IMR-90 (cell line): Measurements from ENCODE around the gene POLR2C. TPM values are rescaled to one million over a fixed set of nuclear protein-coding genes. Genes with fewer than 3 reads are reported as not detected.

Experiments
- ATAC-seq: fragments of 200-7000 bp; cut with Tn5 transposase; 2 replicates; pipeline ENCODE4 v1.9.1; 2020; ENCODE audit warnings: low read depth, mild to moderate bottlenecking, moderate library complexity
- Bru-seq: library from RNA; stranded (reverse); fragments of 400-500 nt; gene quantifications from one replicate; lab custom pipeline; 2021; lab: Mats Ljungman, UMichigan
- BruChase-seq, 2 experiments: library from RNA; stranded (reverse); fragments of 400-500 nt; gene quantifications; one replicate each; lab custom pipeline; 2021; lab: Mats Ljungman, UMichigan
- BruUV-seq: library from RNA; stranded (reverse); fragments of 400-500 nt; replicated peaks from 2 replicates; lab custom pipeline; 2021; lab: Mats Ljungman, UMichigan
- CTCF ChIA-PET: fragments of 300-600 bp; formaldehyde crosslinking; extraction: SDS; loops from one replicate; lab custom pipeline; 2021; ENCODE audit warnings: antibody characterized with exemption; lab: Yijun Ruan, JAX
- POLR2A ChIA-PET: fragments of 300-600 bp; sonication (Branson Sonifier 250); formaldehyde crosslinking; loops from one replicate; lab custom pipeline; 2022; ENCODE audit warnings: antibody characterized with exemption; ENCODE audit not compliant: unreplicated experiment; lab: Charles Lee
- DNase-seq: peaks from one replicate; pipeline ENCODE4 v3.0.0; 2013
- H2AFZ ChIP-seq: replicated peaks from 2 replicates; pipeline ENCODE3; 2013; ENCODE audit warnings: low read length, mild to moderate bottlenecking; ENCODE audit not compliant: poor library complexity
- H2AK5ac ChIP-seq: 2 replicates; pipeline ENCODE4 v1.6.1; 2013; ENCODE audit warnings: low read depth, low read length, inconsistent platforms
- H2AK9ac ChIP-seq: replicated peaks from 2 replicates; pipeline ENCODE3; 2013; ENCODE audit warnings: mild to moderate bottlenecking, low read depth, low read length, moderate library complexity; ENCODE audit not compliant: poor library complexity
- H2BK120ac ChIP-seq: 2 replicates; pipeline ENCODE4 v1.6.1; 2013; ENCODE audit warnings: low read depth, low read length, inconsistent platforms
- H2BK15ac ChIP-seq: 3 replicates; pipeline ENCODE4 v1.6.1; 2013; ENCODE audit warnings: low read depth, low read length, inconsistent platforms
- H2BK20ac ChIP-seq: 2 replicates; pipeline ENCODE4 v1.6.1; 2013; ENCODE audit warnings: low read depth, mild to moderate bottlenecking, inconsistent platforms, low read length, moderate library complexity
- H2BK5ac ChIP-seq: 2 replicates; pipeline ENCODE4 v1.6.1; 2013; ENCODE audit warnings: mild to moderate bottlenecking, low read depth, low read length, inconsistent platforms; ENCODE audit not compliant: poor library complexity, severe bottlenecking
- H3K14ac ChIP-seq: replicated peaks from 2 replicates; pipeline ENCODE4 v1.6.1; 2013; ENCODE audit warnings: low read depth, low read length, inconsistent platforms
- H3K18ac ChIP-seq: 2 replicates; pipeline ENCODE4 v1.6.1; 2013; ENCODE audit warnings: low read depth, low read length, control low read depth
- H3K23ac ChIP-seq: 2 replicates; pipeline ENCODE4 v1.6.1; 2013; ENCODE audit warnings: low read depth, low read length, inconsistent platforms
- H3K27ac ChIP-seq: 2 replicates; pipeline ENCODE4 v1.5.1; 2013; ENCODE audit warnings: mild to moderate bottlenecking, control low read depth, low read length; ENCODE audit not compliant: insufficient read depth
- H3K27me3 ChIP-seq: 2 replicates; pipeline ENCODE4 v1.6.1; 2013; ENCODE audit warnings: low read length; ENCODE audit not compliant: control insufficient read depth, insufficient read depth
- H3K36me3 ChIP-seq: 2 replicates; pipeline ENCODE4 v1.6.1; 2013; ENCODE audit warnings: low read length, mixed read lengths; ENCODE audit not compliant: control insufficient read depth, insufficient read depth
- H3K4ac ChIP-seq: 2 replicates; pipeline ENCODE4 v1.6.1; 2013; ENCODE audit warnings: low read depth, low read length, inconsistent platforms
- H3K4me1 ChIP-seq: 2 replicates; pipeline ENCODE4 v1.6.1; 2013; ENCODE audit warnings: low read length, mixed read lengths; ENCODE audit not compliant: control insufficient read depth, insufficient read depth
- H3K4me2 ChIP-seq: 2 replicates; pipeline ENCODE4 v1.6.1; 2013; ENCODE audit warnings: low read depth, mild to moderate bottlenecking, control low read depth, low read length, moderate library complexity
- H3K4me3 ChIP-seq: 2 replicates; pipeline ENCODE4 v1.5.1; 2013; ENCODE audit warnings: low read depth, mild to moderate bottlenecking, control low read depth, low read length, moderate library complexity; ENCODE audit not compliant: insufficient read depth
- H3K56ac ChIP-seq: 2 replicates; pipeline ENCODE4 v1.6.1; 2013; ENCODE audit warnings: low read length, inconsistent platforms; ENCODE audit not compliant: insufficient read depth; ENCODE audit errors: extremely low read depth
- H3K79me1 ChIP-seq, 2 experiments: 2 replicates each; pipeline ENCODE4 v1.6.1; 2013; ENCODE audit warnings: low read length in 2 of 2, inconsistent platforms in 1 of 2, low read depth in 1 of 2
- H3K9ac ChIP-seq: 2 replicates; pipeline ENCODE4 v1.6.1; 2013; ENCODE audit warnings: low read depth, low read length, control low read depth
- H3K9me1 ChIP-seq: 2 replicates; pipeline ENCODE4 v1.6.1; 2013; ENCODE audit warnings: low read length, inconsistent platforms; ENCODE audit not compliant: insufficient read depth
- H3K9me3 ChIP-seq: 2 replicates; pipeline ENCODE4 v1.6.1; 2013; ENCODE audit warnings: low read length; ENCODE audit not compliant: control insufficient read depth, insufficient read depth
- H4K20me1 ChIP-seq: 2 replicates; pipeline ENCODE4 v1.6.1; 2013; ENCODE audit warnings: low read length, inconsistent platforms; ENCODE audit not compliant: insufficient read depth
- H4K5ac ChIP-seq: 2 replicates; pipeline ENCODE4 v1.6.1; 2013; ENCODE audit warnings: mild to moderate bottlenecking, low read depth, low read length, control low read depth
- H4K8ac ChIP-seq, 2 experiments: 2 replicates each; pipeline ENCODE4 v1.6.1; 2013; ENCODE audit warnings: low read depth in 2 of 2, low read length in 2 of 2, control low read depth in 1 of 2, inconsistent platforms in 1 of 2
- H4K91ac ChIP-seq: 2 replicates; pipeline ENCODE4 v1.6.1; 2013; ENCODE audit warnings: low read depth, low read length, inconsistent platforms; ENCODE audit not compliant: insufficient read depth
- BHLHE40 ChIP-seq: fragments of 150-350 bp; IDR thresholded peaks from 2 replicates; pipeline ENCODE4 v1.6.1; 2016; ENCODE audit warnings: mild to moderate bottlenecking, low read depth, low read length
- CEBPB ChIP-seq: IDR thresholded peaks from 2 replicates; pipeline ENCODE4 v1.6.1; 2012; ENCODE audit warnings: low read depth, low read length, improper control_type of control experiment
- CHD1 ChIP-seq: IDR thresholded peaks from 2 replicates; pipeline ENCODE4 v1.6.1; 2012; ENCODE audit warnings: low read depth, low read length, improper control_type of control experiment
- ELK1 ChIP-seq: fragments of 150-350 bp; IDR thresholded peaks from 2 replicates; pipeline ENCODE4 v1.6.1; 2016; ENCODE audit warnings: low read depth, mild to moderate bottlenecking, low read length, moderate library complexity, borderline replicate concordance
- FOS ChIP-seq: fragments of 150-350 bp; IDR thresholded peaks from 2 replicates; pipeline ENCODE4 v1.6.1; 2016; ENCODE audit warnings: low read depth, low read length
- MAFK ChIP-seq: IDR thresholded peaks from 2 replicates; pipeline ENCODE4 v1.6.1; 2012; ENCODE audit warnings: low read depth, low read length, improper control_type of control experiment
- MXI1 ChIP-seq: IDR thresholded peaks from 2 replicates; pipeline ENCODE4 v1.6.1; 2012; ENCODE audit warnings: low read depth, mild to moderate bottlenecking, low read length, moderate library complexity, borderline replicate concordance
- NFE2L2 ChIP-seq: fragments of 150-350 bp; IDR thresholded peaks from 2 replicates; pipeline ENCODE4 v1.6.1; 2016; ENCODE audit warnings: low read depth, mild to moderate bottlenecking, low read length
- POLR2A ChIP-seq: IDR thresholded peaks from 2 replicates; pipeline ENCODE4 v1.6.1; 2012; ENCODE audit warnings: mild to moderate bottlenecking, low read depth, low read length
- RAD21 ChIP-seq: IDR thresholded peaks from 2 replicates; pipeline ENCODE4 v1.6.1; 2012; ENCODE audit warnings: low read length, improper control_type of control experiment
- RCOR1 ChIP-seq: IDR thresholded peaks from 2 replicates; pipeline ENCODE4 v1.6.1; 2012; ENCODE audit warnings: mild to moderate bottlenecking, low read length, improper control_type of control experiment; ENCODE audit not compliant: insufficient replicate concordance
- RFX5 ChIP-seq: IDR thresholded peaks from 2 replicates; pipeline ENCODE4 v1.8.0; 2012; ENCODE audit warnings: low read depth, mild to moderate bottlenecking, low read length, moderate library complexity
- SMC3 ChIP-seq: fragments of 150-350 bp; IDR thresholded peaks from 2 replicates; pipeline ENCODE4 v1.6.1; 2016; ENCODE audit warnings: low read depth, mild to moderate bottlenecking, antibody characterized with exemption, low read length, moderate library complexity
- USF2 ChIP-seq: fragments of 150-350 bp; IDR thresholded peaks from 2 replicates; pipeline ENCODE4 v1.6.1; 2017; ENCODE audit warnings: mild to moderate bottlenecking, antibody characterized with exemption, low read length, low read depth
- WGBS, 2 experiments: methylation state at CpG; one replicate each; pipeline versions ENCODE4 v1.1.5 to v1.1.7; 2013; ENCODE audit warnings: missing lambda C conversion rate in 2 of 2; ENCODE audit not compliant: insufficient read length in 1 of 2; ENCODE audit errors: extremely low coverage in 2 of 2; 5-methylcytosine and 5-hydroxymethylcytosine counted together
- dilution Hi-C: fragments of 300-500 bp; cut with HindIII; formaldehyde crosslinking; loops from one replicate; pipeline ENCODE4 v1.14.3; 2018; ENCODE audit warnings: low sequenced_read_pairs; ENCODE audit not compliant: unreplicated experiment
- in situ Hi-C: fragments of 300-500 bp; cut with MboI; formaldehyde crosslinking; loops from 3 replicates; pipeline ENCODE4 v1.14.3; 2019; ENCODE audit warnings: low sequenced_read_pairs, inconsistent platforms, mixed read lengths
- intact Hi-C: fragments of 100-400 bp; cut with micrococcal nuclease; formaldehyde crosslinking; loops from 2 replicates; pipeline ENCODE4 v1.10.0; 2022
- long read RNA-seq: library from polyadenylated mRNA; unstranded; transcript quantifications from one replicate; pipeline ENCODE4 v2.0.0, GENCODE V29; 2021; ENCODE audit not compliant: unreplicated experiment
- polyA plus RNA-seq, 3 experiments: library from polyadenylated mRNA; depleted of rRNA; stranded (reverse); fragments of >200 nt; gene quantifications; 2 replicates each; pipeline ENCODE4 v1.2.3, GENCODE V29; 2012; ENCODE audit warnings: low replicate concordance in 1 of 3
- total RNA-seq: library from RNA; depleted of rRNA; stranded (reverse); fragments of >200 nt; gene quantifications from 2 replicates; pipeline ENCODE4 v1.2.3, GENCODE V29; 2012; rRNA removed

Gene POLR2C
- total RNA-seq (188 and 340 TPM in 2 replicates), polyA plus RNA-seq (2012; rRNA removed) (136 and 137 TPM in 2 replicates), Bru-seq, nascent RNA (percentile 79 among the genes with signal in this experiment), BruChase-seq, experiment 1, labeled RNA remaining after a 6-hour chase (percentile 70 among the genes with signal in this experiment), BruChase-seq, experiment 2, labeled RNA remaining after a 2-hour chase (percentile 67 among the genes with signal in this experiment)
- polyA plus RNA-seq (2012; cell fraction: cytosol; rRNA removed) = 149 and 181 TPM in 2 replicates
- polyA plus RNA-seq (2012; cell fraction: nucleus; rRNA removed; ENCODE audit: low replicate concordance) = 110 and 114 TPM in 2 replicates
- long read RNA-seq, transcript POLR2C-201 (9 exons, 2,057 nt) = major isoform, 30 of 46 reads
- long read RNA-seq, partial matches to known transcripts = 8 of 46 reads
- long read RNA-seq, other reads (novel, unspliced or antisense) = 8 of 46 reads

- ChIA-PET POLR2A (no interaction called here), CTCF (interaction anchor here (0.5 to 1.5 kb wide), 6 partner anchors 11 to 167 kb away, joined by 3 to 6 read pairs (median 4); partner anchors contain the start of genes CIAPIN1, COQ9 and DOK4)
- H3K9me1 ChIP-seq = no peaks in the 10 kb centered on the region
- 1% methylated on average over 24 of the region's 47 CpGs; no CpG with 5 or more reads in 1 of the 2 experiments for WGBS, 2 experiments
- H3K4ac ChIP-seq = peak within 1 kb of the TSS; percentile 98
- peaks cover 9% of the 10 kb centered on the region; the same call in 1 of the 2 replicates for H4K20me1 ChIP-seq
- H3K9ac ChIP-seq = peak within 1 kb of the TSS; percentile 98
- no peak within 1 kb of the TSS for H2BK120ac ChIP-seq
- peaks cover 44% of the 10 kb centered on the region for H3K36me3 ChIP-seq
- peak within 1 kb of the TSS; percentile 99 for H3K4me2 ChIP-seq
- ATAC-seq = peak; percentile 97
- peak within 1 kb of the TSS; percentile 88 to 99 for H4K8ac ChIP-seq
- H2BK20ac ChIP-seq = no peak within 1 kb of the TSS
- H3K4me3 ChIP-seq = peak within 1 kb of the TSS; percentile 81
- H3K14ac ChIP-seq = peak within 1 kb of the TSS; percentile 97
- intact Hi-C loops (loop anchor here (1.0 kb wide), 1 partner anchor 57 kb away; no protein-coding TSS in a partner anchor), dilution Hi-C loops (no loop called here), in situ Hi-C loops (no loop called here)
- no peak within 1 kb of the TSS for H2BK15ac ChIP-seq
- peak within 1 kb of the TSS; percentile 91 for H4K91ac ChIP-seq
- H2AK5ac ChIP-seq = peak within 1 kb of the TSS; percentile 80
- peak within 1 kb of the TSS; percentile 93 for H4K5ac ChIP-seq
- H3K4me1 ChIP-seq = peaks cover 4% of the 10 kb centered on the region
- peak within 1 kb of the TSS; percentile 67 for H3K23ac ChIP-seq
- no TSS peak for BruUV-seq
- peak within 1 kb of the TSS; percentile 94 for H2BK5ac ChIP-seq
- peak within 1 kb of the TSS; percentile 82 for H3K18ac ChIP-seq
- H3K27me3 ChIP-seq = no peaks in the 10 kb centered on the region
- H2AFZ ChIP-seq = peak within 1 kb of the TSS; percentile 95
- H3K56ac ChIP-seq = peak within 1 kb of the TSS; percentile 67
- peak within 1 kb of the TSS; percentile 95 for H3K27ac ChIP-seq
- no peaks in the 10 kb centered on the region for H3K9me3 ChIP-seq
- peaks cover 13 to 39% of the 10 kb centered on the region in 2 experiments for H3K79me1 ChIP-seq
- DNase-seq = peak; percentile 81
- H2AK9ac ChIP-seq = peak within 1 kb of the TSS; percentile 93
- no peak for TF ChIP-seq CEBPB
- no peak for TF ChIP-seq MAFK
- no peak for TF ChIP-seq FOS
- TF ChIP-seq POLR2A = peak; percentile 98
- TF ChIP-seq RFX5 = no peak
- no peak for TF ChIP-seq USF2
- TF ChIP-seq NFE2L2 = no peak; the same call in 1 of the 2 replicates
- no peak for TF ChIP-seq BHLHE40
- TF ChIP-seq MXI1 = peak; percentile 64
- no peak for TF ChIP-seq CHD1
- peak; percentile 42 for TF ChIP-seq RAD21
- 0 out of 2 replicates have a peak, but pooled peaks have one; percentile 36 for TF ChIP-seq ELK1
- TF ChIP-seq RCOR1 = no peak
- TF ChIP-seq SMC3 = peak; percentile 47
These were observed at the start of gene POLR2C for GRCh38 chr16:57462209-57462977. POLR2C (plus strand) TSS chr16:57462679; CDS start chr16:57462725, 46 bp downstream.
